DMS153 treated with DMSO at 0.1 percent for 48 hours (cell line): Measurements from ENCODE around the gene PRKCE.

Source experiments
- DNase-seq: peaks from one replicate; lab custom pipeline; 2025; ENCODE audit not compliant: unreplicated experiment; lab: John Stamatoyannopoulos, UW

The PRKCE gene

DNA sequence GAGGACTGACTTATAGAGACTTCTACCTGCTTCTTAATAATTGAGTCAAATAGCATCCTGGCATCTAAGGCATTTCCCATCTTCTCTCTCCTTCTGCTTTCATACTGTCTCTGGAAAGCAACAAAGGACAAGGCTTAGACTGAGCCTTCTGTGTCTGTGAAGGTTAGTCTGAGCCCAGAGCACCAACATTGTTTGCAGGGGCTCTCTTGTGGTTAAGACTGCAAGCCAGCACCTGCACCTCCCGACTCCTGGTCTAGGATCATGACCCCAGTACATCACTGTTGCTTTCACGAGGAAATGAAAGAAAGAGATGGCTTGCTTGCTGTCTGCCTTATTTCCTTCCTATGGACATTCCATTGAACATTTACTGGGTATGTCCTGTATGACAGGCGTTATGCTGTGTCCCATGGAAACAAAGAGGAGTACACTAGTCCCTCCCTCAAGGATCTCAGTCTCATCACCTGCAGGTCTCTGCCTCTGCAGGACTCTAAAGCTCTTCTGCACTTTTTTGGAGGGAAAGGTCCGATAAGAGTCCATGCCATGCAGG, 330.0 kb downstream of the PRKCE start:
- DNase-seq, result no peak

DNA sequence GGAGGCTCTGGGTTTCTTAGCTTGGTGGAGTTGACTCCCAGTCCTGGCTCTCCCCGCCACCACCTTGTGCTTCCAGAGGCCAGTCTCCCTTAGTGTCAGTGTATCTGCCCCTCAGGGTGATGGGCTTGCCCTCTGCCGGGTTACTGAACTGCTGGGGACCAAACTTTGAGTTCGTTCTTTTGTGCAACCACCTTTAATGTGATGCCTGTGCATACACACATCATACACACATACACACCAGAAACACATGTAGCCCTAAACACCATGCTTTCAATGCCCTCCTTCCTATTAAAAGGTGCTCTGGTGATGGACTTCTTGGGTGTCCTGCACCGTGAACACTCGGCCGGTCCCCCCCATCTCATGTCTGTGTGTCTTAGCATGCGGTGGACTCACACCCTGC, 330.6 kb downstream of the PRKCE start:
- no peak for DNase-seq

DNA sequence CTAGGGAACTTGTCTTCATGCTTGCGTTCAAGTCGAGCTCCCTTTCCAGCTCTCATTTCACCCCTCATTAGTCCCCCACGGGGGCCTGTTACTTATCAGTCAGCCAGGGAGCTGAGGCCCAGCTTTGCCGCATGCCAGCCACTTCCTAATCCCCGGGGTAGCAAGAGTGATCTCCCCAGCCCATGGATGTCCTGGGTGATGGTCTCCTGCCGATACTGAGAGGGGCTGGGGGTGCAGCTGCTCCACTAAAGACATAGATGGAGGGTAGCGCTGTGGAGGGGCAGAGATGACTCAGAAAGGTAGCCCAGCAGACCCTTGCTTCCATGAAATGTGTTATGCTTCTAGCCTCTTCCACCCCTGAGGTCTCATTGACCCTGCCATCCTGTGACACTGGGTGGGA, 331.7 kb downstream of the PRKCE start:
- no peak for DNase-seq

DNA sequence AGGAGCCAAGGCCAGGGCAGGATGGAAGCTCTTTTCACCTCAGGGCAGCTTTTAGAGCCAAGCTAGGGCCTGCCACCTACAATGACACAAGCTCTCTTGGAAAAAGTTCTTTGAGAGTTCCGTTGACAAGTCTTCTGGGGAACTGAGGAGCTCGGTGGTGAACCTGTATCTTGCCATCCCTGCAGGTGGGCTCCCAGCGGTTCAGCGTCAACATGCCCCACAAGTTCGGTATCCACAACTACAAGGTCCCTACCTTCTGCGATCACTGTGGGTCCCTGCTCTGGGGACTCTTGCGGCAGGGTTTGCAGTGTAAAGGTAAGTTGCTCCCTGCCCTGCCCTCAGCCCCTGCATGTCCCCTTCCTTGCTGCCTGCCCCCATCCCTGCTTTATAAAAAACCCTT, 332.9 kb downstream of the PRKCE start:
- DNase-seq, result no peak

DNA sequence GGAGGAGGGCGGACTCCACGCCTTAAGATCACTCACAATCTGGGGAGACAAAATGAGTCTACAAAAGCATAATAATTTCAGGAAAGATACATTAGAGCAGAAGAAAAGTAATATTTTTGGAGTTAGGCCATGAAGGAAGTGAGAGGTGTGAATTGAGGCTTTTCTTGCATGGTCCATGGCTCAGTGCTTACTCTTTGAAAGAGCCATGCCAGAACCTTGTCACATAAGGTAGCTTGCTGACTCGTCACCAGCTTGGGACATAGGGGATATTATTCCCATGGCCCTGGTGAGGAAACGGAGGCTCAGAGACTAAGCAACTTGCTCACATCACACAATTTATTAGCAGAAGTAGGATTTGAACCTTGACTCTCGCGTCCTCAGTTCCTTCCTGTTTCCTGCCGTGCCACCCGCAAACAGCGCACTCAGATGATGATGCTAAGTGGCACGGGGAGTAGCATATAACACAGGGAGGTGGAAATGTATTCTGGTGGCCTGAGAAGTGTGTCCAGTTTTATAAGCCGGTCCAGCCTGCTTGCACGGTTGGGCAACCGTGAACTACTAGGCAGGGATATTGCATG, 333.5 kb downstream of the PRKCE start:
- no peak for DNase-seq

DNA sequence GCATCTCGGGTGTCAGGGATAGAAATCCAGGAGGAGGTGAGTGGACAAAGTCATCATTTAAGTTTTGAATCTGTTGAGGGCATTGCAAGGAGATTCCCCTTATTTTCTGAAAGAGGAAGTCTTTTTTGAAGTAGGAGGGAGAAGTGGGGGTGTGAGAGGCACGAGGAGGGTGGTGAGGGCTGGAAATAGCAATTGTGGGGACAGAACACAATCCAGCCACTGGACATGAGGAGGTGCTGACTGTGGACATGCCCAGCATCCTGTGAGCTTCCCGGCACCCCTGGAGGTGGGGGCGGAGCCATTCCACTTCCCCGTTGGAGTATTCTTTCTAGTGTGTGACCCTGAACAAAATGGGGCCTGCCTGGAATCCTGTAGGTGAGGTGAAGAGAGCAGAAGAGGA, 335.0 kb downstream of the PRKCE start:
- DNase-seq, result no peak

DNA sequence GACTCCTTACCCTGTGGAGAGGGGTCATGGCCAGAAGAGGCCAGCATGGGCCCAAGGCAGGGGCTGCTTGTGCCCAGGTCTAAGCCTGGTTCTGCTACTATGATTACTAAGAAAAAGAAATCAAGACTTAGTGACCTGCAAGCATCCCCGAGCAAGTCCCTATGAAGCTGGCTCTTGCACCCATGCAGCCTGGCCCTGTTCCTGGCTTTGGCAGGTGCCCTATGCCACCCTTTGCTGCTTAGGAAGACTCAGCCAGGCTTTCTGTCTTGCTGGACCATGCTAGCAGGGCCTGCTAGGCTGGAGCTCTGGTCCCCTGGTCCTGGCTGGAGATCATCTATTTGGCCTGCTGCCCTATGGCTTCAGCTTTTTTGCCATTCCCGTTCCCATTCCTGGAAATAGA, 336.4 kb downstream of the PRKCE start:
- DNase-seq, result no peak

DNA sequence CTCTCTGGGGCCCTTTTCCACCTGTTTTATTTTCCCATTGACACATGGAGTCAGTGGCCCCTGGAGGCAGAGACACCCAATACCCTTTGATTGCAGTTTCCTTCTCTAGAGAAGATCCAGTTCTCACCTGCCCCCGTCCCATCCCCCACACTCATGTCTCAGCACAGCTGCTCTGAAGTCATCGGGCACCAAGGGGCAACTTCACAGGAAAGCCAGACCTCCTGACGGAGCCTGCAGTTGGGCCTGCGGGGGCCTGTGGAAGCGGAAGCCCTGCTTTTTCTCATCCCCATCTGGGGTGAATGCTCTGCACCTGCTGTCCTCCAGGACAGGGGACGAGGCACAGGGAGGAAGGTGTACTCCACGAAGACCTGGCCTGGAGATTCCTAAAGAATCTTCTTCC, 337.4 kb downstream of the PRKCE start:
- no peak for DNase-seq

DNA sequence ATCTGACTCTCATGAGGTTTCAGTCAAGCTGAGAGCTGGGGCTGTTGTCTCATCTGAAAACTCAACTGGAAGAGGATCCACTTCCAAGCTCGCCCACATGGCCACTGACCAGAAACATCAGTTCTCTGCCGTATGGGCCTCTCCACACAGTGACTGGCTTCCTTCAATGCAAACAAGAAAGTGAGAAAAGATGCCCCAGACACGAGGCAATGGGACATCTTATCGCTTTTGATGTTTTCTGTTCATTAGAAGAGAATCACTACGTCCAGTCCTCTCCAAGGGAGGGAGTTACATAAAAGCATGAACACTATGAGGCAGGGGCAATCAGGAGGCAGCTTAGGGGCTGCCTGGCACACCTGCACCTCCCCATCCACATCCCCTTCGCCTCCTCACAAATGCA, 338.7 kb downstream of the PRKCE start:
- no peak for DNase-seq

DNA sequence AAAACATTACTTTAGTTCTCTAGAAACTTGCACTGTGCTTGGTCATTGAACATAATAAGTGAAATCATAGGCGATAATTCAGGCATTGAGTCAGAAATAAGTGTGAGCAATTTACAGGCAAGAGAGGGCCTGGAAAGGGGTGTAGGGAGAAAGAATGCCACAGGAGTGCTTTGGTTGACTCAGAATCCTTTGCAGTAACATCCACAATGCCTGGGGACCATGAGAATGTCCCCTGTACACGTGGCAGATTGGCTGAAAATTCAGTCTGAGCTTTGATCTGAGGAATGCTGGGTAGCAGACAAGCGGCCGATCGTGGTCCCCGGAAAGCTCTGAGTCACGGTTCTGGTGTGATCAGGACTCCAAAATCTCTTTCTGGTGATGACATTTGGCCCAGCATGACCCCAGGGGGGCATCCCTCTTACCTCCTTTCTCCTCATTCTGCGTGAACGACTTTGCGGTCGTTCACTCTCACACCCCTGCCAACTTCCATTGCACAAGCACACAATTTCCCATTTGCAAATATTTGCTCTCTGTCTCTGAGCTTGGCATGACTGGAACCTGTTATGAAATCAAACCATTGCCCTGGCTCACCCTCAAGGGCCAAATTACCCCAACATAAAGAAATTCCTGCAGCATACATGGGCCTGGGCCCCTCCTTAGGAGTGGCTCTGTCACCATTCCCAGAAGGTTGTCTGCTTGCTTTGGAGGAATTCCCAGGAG, 340.7 kb downstream of the PRKCE start:
- no peak for DNase-seq

DNA sequence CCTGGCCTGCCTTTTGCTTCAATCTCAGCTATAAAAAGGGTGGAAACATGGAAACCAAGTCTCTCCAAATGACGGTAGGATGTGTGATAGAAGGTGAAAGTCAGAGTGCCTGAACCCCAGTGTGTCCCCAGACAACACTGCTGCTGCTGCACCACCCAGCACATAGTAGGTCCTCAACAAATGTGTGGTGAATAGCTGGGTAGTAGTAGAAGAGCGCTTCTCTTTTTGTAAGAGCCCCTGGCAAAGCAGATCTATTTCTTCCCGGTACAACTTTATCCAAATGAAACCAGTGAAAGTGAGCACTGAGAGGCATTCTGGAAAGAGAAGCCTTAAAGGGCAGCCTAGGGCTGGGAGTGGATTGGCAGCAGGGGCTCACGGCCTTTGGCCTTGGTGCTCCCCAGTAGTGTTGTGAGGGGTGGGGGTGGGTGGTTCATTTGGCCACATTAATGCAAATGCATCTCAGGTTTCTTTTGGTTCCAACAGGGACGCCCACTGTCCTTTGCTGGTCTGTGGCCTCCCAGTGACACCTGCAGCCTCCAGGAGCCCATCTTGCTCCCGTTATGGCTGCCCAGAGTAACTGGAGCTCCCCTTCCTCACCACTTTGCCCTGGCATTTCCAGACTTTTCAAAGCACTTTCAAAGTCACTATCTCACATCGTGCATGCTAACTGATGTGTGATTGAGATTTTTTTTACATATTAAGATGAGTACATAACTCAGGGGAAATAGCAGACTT, 341.4 kb downstream of the PRKCE start:
- no peak for DNase-seq

DNA sequence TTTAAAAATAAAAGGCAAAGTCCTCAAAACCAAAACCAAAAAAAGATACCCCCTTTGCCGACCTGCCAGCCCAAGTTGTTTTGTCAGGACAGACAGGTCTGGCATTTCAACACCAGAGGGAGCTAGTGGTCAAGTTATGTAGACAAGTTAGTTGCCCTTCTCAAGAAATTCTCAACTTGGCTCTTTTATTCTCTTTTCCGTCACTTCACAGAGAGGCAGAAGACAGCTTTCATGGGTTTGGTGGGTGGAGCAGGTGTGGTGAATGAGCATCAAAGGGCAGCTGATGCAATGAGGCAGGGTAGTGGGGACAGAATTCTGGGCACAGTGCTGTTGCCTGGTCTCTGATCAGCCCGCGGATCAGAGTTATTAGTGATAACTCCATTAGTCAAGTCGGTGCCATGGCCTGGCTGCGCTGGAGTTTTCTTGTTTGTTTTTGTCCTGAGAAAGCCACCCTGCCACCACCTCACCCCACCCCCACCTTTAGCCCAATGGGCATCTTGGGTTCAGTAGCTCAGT, 342.1 kb downstream of the PRKCE start:
- DNase-seq, result peak; percentile 27

DNA sequence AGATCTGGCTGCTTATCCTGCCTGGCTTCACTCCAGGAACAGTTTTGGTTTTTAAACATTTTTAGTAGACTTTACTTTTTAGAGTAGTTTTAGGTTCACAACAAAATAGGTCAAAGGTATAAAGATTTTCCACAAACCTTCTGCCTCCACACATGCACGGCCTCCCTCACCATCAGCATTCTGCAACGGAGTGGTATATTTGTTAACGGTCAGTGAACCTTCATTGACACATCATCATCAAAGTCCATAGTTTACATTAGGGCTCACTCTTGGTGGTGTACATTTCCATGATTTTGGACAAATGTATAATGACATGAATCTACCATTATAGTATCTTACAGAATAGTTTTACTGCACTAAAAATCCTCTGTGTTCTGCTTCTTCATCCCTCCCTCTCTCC, 342.6 kb downstream of the PRKCE start:
- no peak for DNase-seq

DNA sequence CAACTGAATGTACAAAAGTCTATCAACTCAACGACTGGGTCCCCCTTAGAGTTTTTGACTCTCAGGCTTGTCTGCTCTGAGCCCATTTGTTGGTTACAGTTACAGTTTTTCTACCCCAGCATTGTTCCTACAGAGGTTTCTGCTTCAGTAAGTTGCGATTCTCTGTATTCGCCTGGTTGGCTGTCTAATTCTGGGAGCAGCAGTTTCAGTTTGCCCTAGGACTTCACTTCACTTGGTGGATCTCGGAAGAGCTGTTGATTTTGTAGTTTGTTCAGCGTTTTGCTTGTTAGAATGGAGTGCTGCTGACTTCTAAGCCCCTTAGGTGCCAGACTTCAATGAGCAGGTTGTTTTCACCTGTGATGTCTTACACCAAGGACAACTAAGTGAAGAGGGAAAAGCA, 349.2 kb downstream of the PRKCE start:
- DNase-seq, result no peak

DNA sequence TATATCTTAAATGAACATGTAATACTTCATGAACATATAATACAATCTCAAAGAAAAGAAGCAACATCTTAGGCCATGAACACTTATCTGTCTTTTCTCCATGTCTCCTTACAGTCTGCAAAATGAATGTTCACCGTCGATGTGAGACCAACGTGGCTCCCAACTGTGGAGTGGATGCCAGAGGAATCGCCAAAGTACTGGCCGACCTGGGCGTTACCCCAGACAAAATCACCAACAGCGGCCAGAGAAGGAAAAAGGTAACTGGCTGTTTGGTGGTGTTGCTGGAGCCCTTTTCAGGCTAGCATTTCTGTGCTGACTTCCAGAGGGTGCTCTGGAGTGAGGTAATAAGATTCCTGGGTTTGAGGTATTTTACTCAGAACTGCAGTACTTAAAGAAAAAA, 349.8 kb downstream of the PRKCE start:
- DNase-seq, result no peak

DNA sequence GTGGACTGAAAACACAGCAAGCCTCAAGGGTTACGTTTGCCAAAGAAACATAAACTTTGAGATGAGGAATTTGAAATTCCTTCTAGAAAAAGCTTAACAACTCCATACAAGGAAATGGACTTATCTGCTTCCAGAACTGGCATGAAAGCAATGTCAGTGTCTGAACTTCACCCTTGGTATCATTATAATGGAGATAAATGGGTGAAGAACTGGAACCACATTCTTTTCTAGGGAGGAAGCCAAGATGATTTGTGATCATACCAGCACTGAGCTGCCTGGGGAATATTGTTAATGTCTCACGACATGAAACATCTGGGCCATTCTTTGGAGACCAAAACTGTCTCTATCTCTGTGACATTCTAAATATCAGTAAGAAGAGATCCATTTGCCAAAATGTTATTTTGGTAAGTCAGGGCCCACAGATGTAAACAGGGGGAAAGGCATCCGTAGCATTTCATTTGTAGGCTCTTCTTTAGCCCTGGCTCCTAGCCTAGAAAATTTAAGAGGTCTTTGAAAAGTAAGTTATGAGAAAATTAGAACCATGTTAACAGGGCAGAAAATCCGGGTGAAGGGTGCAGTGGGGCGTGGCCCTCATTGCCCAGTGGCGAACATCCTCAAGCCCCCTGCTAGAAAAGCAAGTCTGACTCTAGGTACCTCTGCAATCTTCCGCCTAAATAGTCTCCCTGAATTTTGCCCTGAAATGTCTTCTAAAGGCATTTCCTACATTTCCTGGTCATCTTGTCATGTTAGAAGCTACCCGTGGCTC, 350.4 kb downstream of the PRKCE start:
- DNase-seq, result no peak

DNA sequence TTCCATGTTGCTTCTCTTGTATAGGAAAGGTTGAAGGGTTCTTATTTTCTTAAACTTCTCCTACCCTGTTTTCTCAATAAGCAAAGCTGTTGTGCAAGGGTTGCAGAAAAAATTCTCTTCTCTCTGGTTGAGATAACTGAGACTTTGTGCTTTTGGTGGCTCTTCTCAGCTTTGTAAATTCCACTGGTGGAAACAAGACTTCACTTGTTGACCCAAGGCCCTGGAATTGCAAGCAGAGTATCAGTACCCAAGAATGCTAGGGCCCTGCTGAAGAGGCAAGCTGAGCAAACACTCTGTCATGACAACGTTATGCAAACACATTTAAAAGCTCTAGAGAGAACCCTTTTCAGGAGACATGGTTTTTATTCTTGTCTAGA, 351.0 kb downstream of the PRKCE start:
- no peak for DNase-seq

DNA sequence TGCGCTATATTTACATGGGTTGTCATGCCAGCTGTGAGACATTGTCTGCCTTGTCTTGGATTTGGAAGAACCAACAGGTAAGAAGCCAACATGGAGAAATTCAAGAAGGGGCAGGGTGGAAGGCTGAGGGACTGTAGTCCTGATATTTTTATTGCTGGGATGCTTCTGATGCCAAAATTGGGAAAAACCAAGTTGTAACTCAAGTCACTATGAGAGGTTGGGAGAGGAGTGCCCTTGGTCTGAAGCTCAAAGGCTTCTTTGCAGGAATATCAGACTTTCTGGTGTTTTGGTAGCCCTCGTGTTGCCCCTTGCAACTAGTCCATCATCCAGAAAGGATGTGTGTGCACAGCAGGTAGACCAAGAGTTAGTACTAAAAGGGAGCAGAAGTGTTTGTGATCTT, 351.5 kb downstream of the PRKCE start:
- no peak for DNase-seq

DNA sequence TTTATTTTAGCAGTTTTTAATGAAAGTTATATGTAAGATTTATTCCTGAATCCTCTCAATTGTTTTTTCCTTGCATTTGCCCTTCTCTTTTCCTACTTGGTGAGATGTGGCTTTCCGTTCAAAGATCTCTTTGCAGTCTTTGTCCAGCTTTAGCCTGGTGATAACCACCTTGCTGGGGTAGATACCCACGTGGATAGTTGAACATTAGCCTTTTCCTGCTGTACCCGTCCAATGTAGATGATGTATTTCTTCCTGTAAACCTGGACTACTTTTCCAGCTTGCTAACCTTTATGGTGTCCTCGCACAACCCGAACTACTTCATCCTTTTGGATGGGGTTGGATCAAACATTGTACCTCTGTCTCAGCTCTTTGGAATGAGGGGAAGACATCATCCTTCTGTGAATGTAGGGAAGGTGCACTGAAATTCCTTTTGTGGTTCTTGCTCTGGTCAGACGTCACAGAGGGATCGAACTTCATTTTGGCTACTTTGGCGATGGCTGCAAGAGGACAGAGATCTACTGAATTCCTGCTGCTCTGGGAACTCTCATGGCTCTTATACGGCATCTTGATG, 352.5 kb downstream of the PRKCE start:
- no peak for DNase-seq

DNA sequence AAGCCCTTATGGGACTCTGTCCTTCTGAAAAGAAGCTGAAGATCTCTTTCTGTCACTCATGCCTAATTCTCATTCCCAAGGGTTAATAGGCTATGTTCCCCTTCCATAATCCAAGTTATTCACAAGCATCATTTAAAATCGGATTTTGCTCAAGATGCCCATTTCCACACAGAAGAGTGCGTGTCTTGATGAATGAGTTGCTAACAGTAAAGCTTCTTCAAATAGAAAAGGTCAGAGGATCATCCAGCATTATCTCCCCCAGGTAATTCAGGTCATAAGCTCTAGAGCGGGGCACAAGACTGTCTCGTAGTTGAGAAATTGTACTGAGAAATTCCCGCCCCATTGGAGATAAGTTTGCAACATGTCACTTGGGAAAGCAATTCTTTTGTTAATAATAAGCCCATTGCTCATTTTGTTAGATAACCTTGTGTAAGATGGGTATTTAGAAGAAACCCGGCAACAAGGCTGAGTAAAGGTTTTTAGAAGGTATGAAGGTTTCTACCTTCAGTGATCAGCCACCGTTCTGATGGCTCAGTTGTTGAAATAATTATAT, 355.1 kb downstream of the PRKCE start:
- no peak for DNase-seq

DNA sequence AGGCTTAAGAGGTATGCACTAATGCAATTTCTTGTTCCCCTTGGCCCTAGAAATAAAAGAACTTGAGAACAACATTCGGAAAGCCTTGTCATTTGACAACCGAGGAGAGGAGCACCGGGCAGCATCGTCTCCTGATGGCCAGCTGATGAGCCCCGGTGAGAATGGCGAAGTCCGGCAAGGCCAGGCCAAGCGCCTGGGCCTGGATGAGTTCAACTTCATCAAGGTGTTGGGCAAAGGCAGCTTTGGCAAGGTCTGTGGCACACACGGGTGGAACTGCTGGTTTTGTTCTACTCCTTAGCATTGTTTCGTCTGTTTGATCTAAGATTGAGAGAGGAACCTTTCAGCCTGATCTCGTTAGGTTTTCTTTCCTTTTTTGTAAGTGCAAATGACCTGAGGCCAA, 355.9 kb downstream of the PRKCE start:
- no peak for DNase-seq
